Erythroblast (primary cell): ENCODE measurements around the gene ACOT12.

Experiments
- GATA1 ChIP-seq: IDR thresholded peaks from 2 replicates; pipeline ENCODE4 v1.6.1; 2011; ENCODE audit warnings: low read depth, mild to moderate bottlenecking, control low read depth, low read length, moderate library complexity
- POLR2A ChIP-seq: IDR thresholded peaks from 2 replicates; pipeline ENCODE4 v1.6.1; 2011; ENCODE audit warnings: mild to moderate bottlenecking, low read length

GRCh38 chr5:81424728-81425127, 30.8 kb upstream of the ACOT12 start:
- TF ChIP-seq POLR2A (no peak), GATA1 (no peak)
